Measurements from ENCODE around the gene MYOM1.

MYOM1 gene

DNA sequence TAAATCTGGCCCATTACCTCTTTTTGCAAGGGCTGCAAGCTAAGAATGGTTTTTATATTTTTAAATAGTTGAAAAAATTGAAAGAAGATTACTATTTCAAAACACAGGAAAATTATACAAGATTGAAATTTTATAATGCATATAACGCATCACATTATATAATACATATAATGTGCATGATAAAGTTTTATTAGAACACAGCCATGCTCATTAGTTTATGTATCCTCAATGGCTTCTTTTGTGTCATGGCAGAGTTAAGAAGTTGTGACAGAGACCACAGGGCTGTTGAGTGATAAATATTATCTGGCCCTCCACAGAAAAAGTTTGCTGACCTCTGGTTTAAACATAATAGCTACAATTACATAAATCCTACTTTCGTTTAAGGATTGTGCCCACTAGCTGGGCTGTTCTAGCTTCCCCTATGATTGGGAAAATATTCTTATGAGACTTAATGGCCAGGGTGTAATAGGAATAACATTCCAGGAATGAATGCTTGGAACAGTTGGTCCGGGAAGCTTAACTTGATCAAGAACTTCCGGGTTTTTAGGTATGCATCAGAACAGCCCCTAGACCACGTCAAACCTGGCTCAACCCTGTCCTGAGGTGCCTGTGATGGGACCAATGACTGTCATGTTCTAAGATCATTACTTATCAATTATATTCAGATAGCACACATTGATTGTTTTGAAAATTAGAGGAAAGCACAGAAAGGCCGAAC lies 108.1 kb downstream of the MYOM1 start:
- DNase-seq = peak; percentile 17 to 56
- WGBS (ENCODE audit: extremely low coverage, insufficient coverage, insufficient read length) = no CpG with 5 or more reads among the region's 6 CpGs
- no peaks in the 10 kb centered on the region for H3K79me1 ChIP-seq (ENCODE audit: low read length)
- no peak overlapping the region for H3K9ac ChIP-seq (ENCODE audit: low read length)
- H3K36me3 ChIP-seq (ENCODE audit: control insufficient read depth in 1 of 2, insufficient read depth in 2 of 2, low read length in 2 of 2) = no peaks in the 10 kb centered on the region
- H2BK5ac ChIP-seq (ENCODE audit: low read depth, low read length, poor library complexity) = no peak overlapping the region
- no peak overlapping the region for H3K4me3 ChIP-seq (ENCODE audit: low read depth, low read length)
- H2BK120ac ChIP-seq (ENCODE audit: insufficient read depth, low read length, poor library complexity) = no peak overlapping the region
- H3K9me3 ChIP-seq (ENCODE audit: insufficient read depth, low read depth, low read length) = no peaks in the 10 kb centered on the region
- H3K4me1 ChIP-seq (ENCODE audit: control insufficient read depth in 1 of 2, insufficient read depth in 2 of 2, low read length in 2 of 2) = peaks cover 0 to 2% of the 10 kb centered on the region in 2 experiments
- no peak overlapping the region for H4K12ac ChIP-seq (ENCODE audit: low read depth, low read length)
- H2AK5ac ChIP-seq (ENCODE audit: low read length) = no peak overlapping the region
- H3K27me3 ChIP-seq (ENCODE audit: insufficient read depth, low read length) = no peaks in the 10 kb centered on the region
- H4K91ac ChIP-seq (ENCODE audit: low read depth, low read length) = no peak overlapping the region
- no peak overlapping the region for H3K14ac ChIP-seq (ENCODE audit: low read length)
- no peak overlapping the region for H2BK12ac ChIP-seq (ENCODE audit: low read length)
- no peak overlapping the region for H3K23ac ChIP-seq (ENCODE audit: low read length)
- no peak overlapping the region for H2AFZ ChIP-seq (ENCODE audit: insufficient read depth, low read length, poor library complexity)
- H3K18ac ChIP-seq (ENCODE audit: low read length) = no peak overlapping the region
- no peak overlapping the region for H4K8ac ChIP-seq (ENCODE audit: low read depth, low read length)
- no peak overlapping the region for H3K4me2 ChIP-seq (ENCODE audit: low read length)
- no peak overlapping the region for H3K4ac ChIP-seq (ENCODE audit: low read depth, low read length)
- no peaks in the 10 kb centered on the region for H3K79me2 ChIP-seq (ENCODE audit: control insufficient read depth, insufficient read depth, low read length, poor library complexity)
- H3K27ac ChIP-seq (ENCODE audit: low read depth, low read length) = no peak overlapping the region

- H4K8ac ChIP-seq (ENCODE audit: low read depth, low read length) = peak overlapping the region; percentile 47
- H3K27me3 ChIP-seq (ENCODE audit: insufficient read depth, low read length) = no peaks in the 10 kb centered on the region
- no peaks in the 10 kb centered on the region for H3K79me1 ChIP-seq (ENCODE audit: low read length)
- no peak overlapping the region for H3K14ac ChIP-seq (ENCODE audit: low read length)
- no peak overlapping the region for H3K27ac ChIP-seq (ENCODE audit: low read depth, low read length)
- no peak overlapping the region for H2BK12ac ChIP-seq (ENCODE audit: low read length)
- no peak overlapping the region for H2BK120ac ChIP-seq (ENCODE audit: insufficient read depth, low read length, poor library complexity)
- WGBS (ENCODE audit: extremely low coverage, insufficient coverage, insufficient read length) = 100% methylated on average over 1 of the region's 7 CpGs
- peaks cover 0 to 2% of the 10 kb centered on the region in 2 experiments for H3K4me1 ChIP-seq (ENCODE audit: control insufficient read depth in 1 of 2, insufficient read depth in 2 of 2, low read length in 2 of 2)
- H4K12ac ChIP-seq (ENCODE audit: low read depth, low read length) = no peak overlapping the region
- H3K36me3 ChIP-seq (ENCODE audit: control insufficient read depth in 1 of 2, insufficient read depth in 2 of 2, low read length in 2 of 2) = no peaks in the 10 kb centered on the region
- no peak overlapping the region for H3K9ac ChIP-seq (ENCODE audit: low read length)
- H2AK5ac ChIP-seq (ENCODE audit: low read length) = peak overlapping the region; percentile 97
- H3K18ac ChIP-seq (ENCODE audit: low read length) = no peak overlapping the region
- H2BK5ac ChIP-seq (ENCODE audit: low read depth, low read length, poor library complexity) = no peak overlapping the region
- no peak overlapping the region for H3K4ac ChIP-seq (ENCODE audit: low read depth, low read length)
- no peak for DNase-seq
- H3K79me2 ChIP-seq (ENCODE audit: control insufficient read depth, insufficient read depth, low read length, poor library complexity) = no peaks in the 10 kb centered on the region
- H4K91ac ChIP-seq (ENCODE audit: low read depth, low read length) = peak overlapping the region; percentile 2
- no peaks in the 10 kb centered on the region for H3K9me3 ChIP-seq (ENCODE audit: insufficient read depth, low read depth, low read length)
- peak overlapping the region; percentile 56 for H3K4me3 ChIP-seq (ENCODE audit: low read depth, low read length)
- H2AFZ ChIP-seq (ENCODE audit: insufficient read depth, low read length, poor library complexity) = no peak overlapping the region
- H3K4me2 ChIP-seq (ENCODE audit: low read length) = no peak overlapping the region
- no peak overlapping the region for H3K23ac ChIP-seq (ENCODE audit: low read length)
Measured at GRCh38 chr18:3110034-3110752, 109.6 kb downstream of the MYOM1 start.

DNA sequence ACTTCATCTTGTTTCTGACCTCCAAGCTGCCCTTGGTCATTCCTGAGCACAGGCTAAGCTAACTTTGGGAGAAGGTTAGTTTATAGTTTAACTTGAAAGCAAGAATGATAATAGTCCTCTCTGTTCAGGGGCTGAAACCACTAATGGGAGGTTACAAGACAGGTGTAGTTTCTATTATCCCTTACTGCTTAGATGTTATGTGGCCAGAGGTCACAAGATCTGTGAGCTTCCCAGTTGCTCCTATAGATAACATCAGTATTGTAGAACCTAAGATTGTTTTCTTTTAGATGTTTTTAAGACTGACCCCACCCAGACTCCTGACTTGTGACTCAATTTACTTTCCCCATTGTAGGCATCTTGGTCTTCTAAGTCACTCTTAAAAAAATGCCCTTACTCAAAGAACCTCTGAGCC lies 112.0 kb downstream of the MYOM1 start:
- no peak overlapping the region for H3K18ac ChIP-seq (ENCODE audit: low read length)
- H3K27me3 ChIP-seq (ENCODE audit: insufficient read depth, low read length) = no peaks in the 10 kb centered on the region
- H3K14ac ChIP-seq (ENCODE audit: low read length) = no peak overlapping the region
- H3K36me3 ChIP-seq (ENCODE audit: control insufficient read depth in 1 of 2, insufficient read depth in 2 of 2, low read length in 2 of 2) = no peaks in the 10 kb centered on the region
- H4K91ac ChIP-seq (ENCODE audit: low read depth, low read length) = no peak overlapping the region
- no peak overlapping the region for H3K4ac ChIP-seq (ENCODE audit: low read depth, low read length)
- peak; percentile 62 to 63 for DNase-seq
- no peak overlapping the region for H3K4me2 ChIP-seq (ENCODE audit: low read length)
- H3K79me1 ChIP-seq (ENCODE audit: low read length) = no peaks in the 10 kb centered on the region
- H2AFZ ChIP-seq (ENCODE audit: insufficient read depth, low read length, poor library complexity) = no peak overlapping the region
- no peak overlapping the region for H2BK120ac ChIP-seq (ENCODE audit: insufficient read depth, low read length, poor library complexity)
- no peak overlapping the region for H3K27ac ChIP-seq (ENCODE audit: low read depth, low read length)
- H2BK5ac ChIP-seq (ENCODE audit: low read depth, low read length, poor library complexity) = no peak overlapping the region
- no peak overlapping the region for H2AK5ac ChIP-seq (ENCODE audit: low read length)
- peaks cover 0 to 2% of the 10 kb centered on the region in 2 experiments for H3K4me1 ChIP-seq (ENCODE audit: control insufficient read depth in 1 of 2, insufficient read depth in 2 of 2, low read length in 2 of 2)
- no peak overlapping the region for H4K12ac ChIP-seq (ENCODE audit: low read depth, low read length)
- no peak overlapping the region for H3K23ac ChIP-seq (ENCODE audit: low read length)
- H3K9ac ChIP-seq (ENCODE audit: low read length) = no peak overlapping the region
- no peaks in the 10 kb centered on the region for H3K9me3 ChIP-seq (ENCODE audit: insufficient read depth, low read depth, low read length)
- H3K79me2 ChIP-seq (ENCODE audit: control insufficient read depth, insufficient read depth, low read length, poor library complexity) = no peaks in the 10 kb centered on the region
- H4K8ac ChIP-seq (ENCODE audit: low read depth, low read length) = no peak overlapping the region
- no peak overlapping the region for H2BK12ac ChIP-seq (ENCODE audit: low read length)
- no peak overlapping the region for H3K4me3 ChIP-seq (ENCODE audit: low read depth, low read length)

DNA sequence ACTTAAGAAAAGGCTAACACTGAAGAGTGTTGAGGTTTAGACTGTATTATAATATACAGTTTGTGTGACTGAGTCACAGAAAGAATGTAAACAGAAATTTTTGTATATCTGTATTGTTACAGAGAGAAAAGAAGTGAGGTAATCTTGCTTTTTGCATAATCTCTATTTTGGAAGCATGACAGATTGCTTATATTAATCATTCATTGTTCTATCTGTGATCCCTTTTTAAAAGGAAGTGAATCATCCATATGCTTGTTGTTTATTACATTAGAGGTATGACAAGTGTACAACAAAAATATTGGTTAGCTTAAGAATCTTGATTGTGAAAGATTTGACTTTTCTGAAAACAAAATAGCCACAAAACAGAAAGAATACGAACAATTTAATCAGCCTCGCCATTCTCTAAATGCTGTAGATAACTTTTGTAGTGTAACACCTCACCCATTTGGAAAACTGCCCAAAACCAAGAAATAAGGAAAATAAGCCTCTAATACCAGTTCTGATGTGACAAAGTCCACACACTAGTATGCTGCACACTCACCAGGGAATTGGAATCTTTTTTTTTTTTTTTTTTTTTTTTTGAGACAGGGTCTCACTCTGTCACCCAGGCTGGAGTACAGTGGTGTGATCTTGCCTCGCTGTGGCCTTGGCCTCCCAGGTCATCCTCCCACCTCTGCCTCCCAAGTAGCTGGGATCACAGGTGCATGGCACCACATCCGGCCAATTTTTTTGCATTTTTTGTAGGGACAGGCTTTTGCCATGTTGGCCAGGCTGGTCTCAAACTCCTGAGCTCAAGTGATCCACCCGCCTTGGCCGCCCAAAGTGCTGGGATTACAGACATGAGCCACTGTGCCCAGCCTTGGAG lies 115.3 kb downstream of the MYOM1 start:
- no peak overlapping the region for H3K4me2 ChIP-seq (ENCODE audit: low read length)
- DNase-seq = peak in 1 of 2 donors; percentile 9
- H3K9ac ChIP-seq (ENCODE audit: low read length) = no peak overlapping the region
- H2AFZ ChIP-seq (ENCODE audit: insufficient read depth, low read length, poor library complexity) = no peak overlapping the region
- H2AK5ac ChIP-seq (ENCODE audit: low read length) = no peak overlapping the region
- no peaks in the 10 kb centered on the region for H3K36me3 ChIP-seq (ENCODE audit: control insufficient read depth in 1 of 2, insufficient read depth in 2 of 2, low read length in 2 of 2)
- H3K9me3 ChIP-seq (ENCODE audit: insufficient read depth, low read depth, low read length) = no peaks in the 10 kb centered on the region
- H3K79me2 ChIP-seq (ENCODE audit: control insufficient read depth, insufficient read depth, low read length, poor library complexity) = no peaks in the 10 kb centered on the region
- H3K4me1 ChIP-seq (ENCODE audit: control insufficient read depth in 1 of 2, insufficient read depth in 2 of 2, low read length in 2 of 2) = no peaks in the 10 kb centered on the region
- H3K14ac ChIP-seq (ENCODE audit: low read length) = no peak overlapping the region
- no peaks in the 10 kb centered on the region for H3K27me3 ChIP-seq (ENCODE audit: insufficient read depth, low read length)
- no peak overlapping the region for H3K4me3 ChIP-seq (ENCODE audit: low read depth, low read length)
- H4K8ac ChIP-seq (ENCODE audit: low read depth, low read length) = no peak overlapping the region
- H3K23ac ChIP-seq (ENCODE audit: low read length) = no peak overlapping the region
- no peak overlapping the region for H3K18ac ChIP-seq (ENCODE audit: low read length)
- H4K91ac ChIP-seq (ENCODE audit: low read depth, low read length) = no peak overlapping the region
- H2BK5ac ChIP-seq (ENCODE audit: low read depth, low read length, poor library complexity) = no peak overlapping the region
- no peaks in the 10 kb centered on the region for H3K79me1 ChIP-seq (ENCODE audit: low read length)
- no peak overlapping the region for H3K4ac ChIP-seq (ENCODE audit: low read depth, low read length)
- no peak overlapping the region for H4K12ac ChIP-seq (ENCODE audit: low read depth, low read length)
- no peak overlapping the region for H2BK12ac ChIP-seq (ENCODE audit: low read length)
- H2BK120ac ChIP-seq (ENCODE audit: insufficient read depth, low read length, poor library complexity) = no peak overlapping the region
- H3K27ac ChIP-seq (ENCODE audit: low read depth, low read length) = no peak overlapping the region
- no CpG with 5 or more reads among the region's 6 CpGs for WGBS (ENCODE audit: extremely low coverage, insufficient coverage, insufficient read length)
